Superior temporal gyrus (tissue), 1 donor: ENCODE data around the gene NSUN5.
"Not testable (repeated sequence)": the region's sequence is repeated elsewhere in the genome, so short reads cannot be mapped to it uniquely, and the experiment has no call there.

Experiments
- DNase-seq: peaks from one replicate; pipeline ENCODE4 v3.0.0-alpha.2; 2016; ENCODE audit errors: extremely low spot score

Gene NSUN5

GRCh38 chr7:73308665-73309214 lies at the start of gene NSUN5:
NSUN5 (minus strand) TSS chr7:73308826; CDS start chr7:73308790, 36 bp downstream.
- DNase-seq, result peak; percentile 78

- DNase-seq, result no peak
Measured at GRCh38 chr7:73356159-73356558, 47.5 kb upstream of the NSUN5 start.

GRCh38 chr7:73354821-73355220 lies 46.2 kb upstream of the NSUN5 start:
- DNase-seq, result no peak

GRCh38 chr7:73354196-73354595 lies 45.6 kb upstream of the NSUN5 start:
- no peak for DNase-seq

- no peak for DNase-seq
Measured at GRCh38 chr7:73353243-73353642, 44.6 kb upstream of the NSUN5 start.

- DNase-seq, result no peak
Measured at GRCh38 chr7:73352784-73353183, 44.2 kb upstream of the NSUN5 start.

- no peak for DNase-seq
Measured at GRCh38 chr7:73351447-73352167, 43.0 kb upstream of the NSUN5 start.

- DNase-seq, result no peak
Measured at GRCh38 chr7:73350306-73351068, 41.9 kb upstream of the NSUN5 start.

GRCh38 chr7:73349763-73350162 lies 41.1 kb upstream of the NSUN5 start:
- DNase-seq, result no peak

GRCh38 chr7:73345951-73346350 lies 37.3 kb upstream of the NSUN5 start:
- no peak for DNase-seq

GRCh38 chr7:73345538-73345937 lies 36.9 kb upstream of the NSUN5 start:
- DNase-seq, result no peak

- DNase-seq, result peak; percentile 37
Measured at GRCh38 chr7:73343671-73344380, 35.2 kb upstream of the NSUN5 start.

- peak; percentile 60 for DNase-seq
Measured at GRCh38 chr7:73342645-73343044, 34.0 kb upstream of the NSUN5 start.

GRCh38 chr7:73341877-73342276 lies 33.3 kb upstream of the NSUN5 start:
- DNase-seq, result no peak

- DNase-seq, result no peak
Measured at GRCh38 chr7:73340514-73340913, 31.9 kb upstream of the NSUN5 start.

- DNase-seq, result no peak
Measured at GRCh38 chr7:73338321-73338720, 29.7 kb upstream of the NSUN5 start.

- no peak for DNase-seq
Measured at GRCh38 chr7:73332447-73332846, 23.8 kb upstream of the NSUN5 start.

GRCh38 chr7:73330772-73331171 lies 22.1 kb upstream of the NSUN5 start:
- no peak for DNase-seq

- no peak for DNase-seq
Measured at GRCh38 chr7:73329861-73330581, 21.4 kb upstream of the NSUN5 start.

- no peak for DNase-seq
Measured at GRCh38 chr7:73328696-73329095, 20.1 kb upstream of the NSUN5 start.

GRCh38 chr7:73327922-73328321 lies 19.3 kb upstream of the NSUN5 start, which contains the start of the genes FKBP6 and TRIM50:
FKBP6 (plus strand) TSS chr7:73328161; CDS start chr7:73328429, 268 bp downstream.
TRIM50 (minus strand) TSS chr7:73328082; CDS start chr7:73324787, 3,295 bp downstream.
- not testable (repeated sequence) for DNase-seq
